NCI-H2196 (cell line): ENCODE results near the gene PARP6.
"Not testable (repeated sequence)": the region's sequence is repeated elsewhere in the genome, so short reads cannot be mapped to it uniquely, and the experiment has no call there.

ENCODE experiments used
- DNase-seq: peaks from one replicate; lab custom pipeline; 2025; ENCODE audit not compliant: unreplicated experiment; lab: John Stamatoyannopoulos, UW

The PARP6 gene

DNA sequence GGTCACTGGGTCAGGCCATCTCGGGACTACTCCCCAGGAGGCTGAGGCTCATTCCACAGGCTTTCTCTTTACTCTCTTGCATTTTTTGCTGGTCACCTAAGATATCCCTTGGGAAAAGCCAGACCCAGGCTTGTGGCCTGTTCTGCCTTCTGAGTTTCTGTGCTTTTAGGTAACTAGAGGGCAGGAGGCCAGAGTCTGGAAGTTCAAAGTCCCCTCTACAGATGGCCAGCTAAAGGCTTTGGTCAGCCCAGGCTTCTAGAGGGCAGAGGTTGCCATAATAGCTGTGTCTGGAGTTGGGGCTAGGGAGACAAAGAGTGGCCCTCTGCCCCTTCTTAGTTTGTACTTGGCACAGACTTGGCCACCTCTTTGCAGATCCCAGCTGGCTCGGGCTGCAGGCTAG is 8.4 kb upstream of the PARP6 start:
- DNase-seq = no peak

DNA sequence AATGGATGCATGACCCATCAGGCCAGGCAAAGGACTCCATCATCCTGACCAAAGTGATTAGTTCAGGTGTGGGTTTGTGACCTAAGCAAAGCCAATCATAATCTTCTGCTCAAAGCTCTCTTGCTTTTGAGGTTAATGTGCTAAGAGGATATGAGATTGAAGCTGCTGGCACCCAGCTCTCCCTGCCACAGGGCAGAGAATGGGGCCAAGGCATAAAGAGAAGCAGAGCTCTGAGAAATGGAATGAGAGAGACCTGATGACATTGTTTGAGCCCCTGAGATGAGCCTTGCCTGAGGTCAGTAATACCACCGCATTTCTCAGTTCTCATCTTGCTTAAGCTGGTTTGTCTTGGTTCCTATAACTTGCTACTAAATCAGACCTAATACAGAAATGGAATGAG is 6.4 kb upstream of the PARP6 start:
- no peak for DNase-seq

DNA sequence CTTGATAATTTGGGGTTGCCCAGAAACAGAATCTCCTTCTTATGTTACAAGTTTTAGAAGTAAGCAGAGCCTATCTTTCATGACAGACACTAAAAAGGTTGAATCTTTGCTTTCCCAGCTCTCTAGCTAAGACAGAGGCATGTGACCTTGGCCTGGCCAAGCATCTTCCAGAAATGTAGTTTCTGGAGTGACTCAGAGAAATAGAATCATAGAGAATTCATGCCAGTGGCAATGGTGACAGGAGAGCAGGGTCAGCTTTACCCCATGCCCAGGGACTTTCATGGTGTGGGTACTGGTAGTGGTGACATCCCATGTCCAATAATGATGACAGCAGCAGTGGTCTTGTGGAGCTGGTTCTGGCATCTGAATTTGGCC is 4.0 kb upstream of the PARP6 start:
- DNase-seq = no peak

- not testable (repeated sequence) for DNase-seq
Measured at GRCh38 chr15:72275635-72276325, 3.4 kb upstream of the PARP6 start.

DNA sequence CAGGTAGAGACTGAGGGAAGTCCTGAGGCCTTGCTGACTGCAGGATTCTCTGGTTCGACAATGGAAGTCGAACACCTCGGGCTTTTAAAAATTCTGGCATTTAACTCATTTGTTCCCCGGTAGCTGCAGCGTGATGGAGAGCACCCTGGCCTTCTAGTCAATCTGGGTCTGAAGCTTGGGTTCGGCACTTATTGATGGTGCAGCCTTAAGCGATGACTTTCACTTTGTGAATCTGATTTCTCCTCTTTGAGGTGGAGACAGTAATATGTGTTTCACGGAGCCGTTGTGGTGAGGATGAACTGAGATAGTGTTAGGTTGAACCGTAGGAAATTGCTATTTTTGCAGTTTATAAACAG is 621 bp upstream of the PARP6 start:
- no peak for DNase-seq

- no peak for DNase-seq
Measured at GRCh38 chr15:72271895-72272212, 500 bp downstream of the PARP6 start.

GRCh38 chr15:72271221-72271620 is 1.1 kb downstream of the PARP6 start:
- no peak for DNase-seq

DNA sequence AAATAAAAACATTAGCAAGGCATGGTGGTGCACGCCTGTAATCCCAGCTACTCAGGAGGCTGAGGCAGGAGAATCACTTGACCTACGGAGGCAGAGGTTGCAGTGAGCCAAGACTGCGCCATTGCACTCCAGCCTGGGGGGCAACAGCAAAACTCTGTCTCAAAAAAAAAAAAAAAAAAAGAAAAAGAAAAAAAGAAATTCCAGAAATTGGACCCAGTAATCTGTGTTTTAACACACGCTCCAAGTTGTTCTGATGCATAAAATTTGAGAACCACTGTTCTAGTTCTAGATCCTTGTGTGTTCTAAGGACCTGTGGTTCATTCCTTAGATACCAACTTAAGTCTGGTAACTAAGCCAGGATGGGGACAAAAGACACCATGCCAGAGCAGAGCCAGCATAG is 2.6 kb downstream of the PARP6 start:
- DNase-seq = no peak

GRCh38 chr15:72265031-72265430 is 7.3 kb downstream of the PARP6 start:
- DNase-seq = no peak

DNA sequence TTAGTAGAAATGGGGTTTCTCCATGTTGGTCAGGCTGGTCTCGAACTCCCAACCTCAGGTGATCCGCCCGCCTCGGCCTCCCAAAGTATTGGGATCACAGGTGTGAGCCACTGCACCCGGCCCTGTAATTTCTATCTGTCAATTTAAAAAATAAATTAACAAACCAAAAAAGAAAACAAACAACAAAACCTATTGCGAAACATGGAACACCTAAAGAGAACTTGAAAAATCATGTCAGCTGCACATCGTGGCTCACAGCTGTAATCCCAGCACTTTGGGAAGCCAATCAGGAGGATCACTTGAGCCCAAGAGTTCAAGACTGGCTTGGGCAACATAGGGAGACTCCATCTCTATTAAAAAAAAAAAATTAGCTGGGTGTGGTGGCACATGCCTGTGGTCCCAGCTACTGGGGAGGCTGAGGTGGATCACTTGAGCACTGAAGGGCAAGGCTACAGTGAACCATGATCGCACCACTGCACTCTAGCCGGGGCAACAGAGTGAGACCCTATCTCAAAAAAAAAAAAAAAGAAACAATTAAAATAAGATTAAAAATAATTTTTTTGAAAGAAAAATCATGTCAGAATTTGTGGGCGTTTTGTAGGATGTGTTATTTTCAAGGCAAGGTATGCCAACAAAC is 19.6 kb downstream of the PARP6 start:
- no peak for DNase-seq

GRCh38 chr15:72249142-72249810 is 23.1 kb downstream of the PARP6 start:
- DNase-seq = no peak

DNA sequence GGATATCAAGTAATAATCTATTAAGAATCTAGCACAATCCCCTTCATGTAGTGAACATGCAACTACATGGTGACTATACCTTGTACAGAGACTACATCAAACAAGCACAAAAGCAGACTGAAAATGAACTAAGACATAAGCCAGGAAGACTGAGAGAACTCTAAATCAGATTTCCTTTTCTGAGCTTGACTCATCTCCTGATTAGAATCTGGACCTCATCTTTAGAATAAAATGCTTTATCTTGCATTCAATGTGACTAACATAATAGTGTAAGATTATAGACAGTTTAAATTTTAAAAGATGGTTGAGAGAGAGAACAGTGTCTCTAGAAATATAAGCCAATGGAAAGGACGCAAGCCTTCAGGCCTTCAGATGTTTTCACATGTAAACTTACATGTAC is 23.8 kb downstream of the PARP6 start:
- no peak for DNase-seq

DNA sequence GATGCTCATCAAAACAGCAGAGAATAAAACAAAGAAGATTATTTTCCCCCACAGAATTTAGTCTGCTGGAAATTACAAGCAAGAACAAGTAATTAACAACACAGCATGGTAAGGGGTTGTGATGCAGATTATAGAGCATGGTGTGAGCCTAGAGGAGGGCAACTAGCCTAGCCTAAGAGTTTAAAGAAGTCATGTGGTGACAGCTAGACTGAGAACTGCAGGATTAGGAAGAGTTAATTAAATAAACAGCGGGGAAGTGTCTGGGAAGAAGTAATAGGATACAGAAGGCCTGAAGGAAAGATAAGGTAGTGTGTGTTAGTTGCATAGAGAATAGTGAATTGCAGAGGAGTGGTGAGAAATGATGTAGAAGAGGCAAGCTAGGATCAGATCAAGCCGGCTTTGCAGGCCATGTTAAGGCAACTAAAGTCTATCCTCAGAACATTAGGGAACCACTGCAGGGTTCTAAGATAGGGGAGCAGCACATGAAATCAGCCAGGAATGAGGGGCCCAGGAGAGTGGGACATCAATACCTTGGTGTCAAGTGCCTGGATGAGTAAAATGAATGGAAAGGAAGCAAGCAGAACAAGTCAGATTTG is 29.5 kb downstream of the PARP6 start:
- DNase-seq = no peak

DNA sequence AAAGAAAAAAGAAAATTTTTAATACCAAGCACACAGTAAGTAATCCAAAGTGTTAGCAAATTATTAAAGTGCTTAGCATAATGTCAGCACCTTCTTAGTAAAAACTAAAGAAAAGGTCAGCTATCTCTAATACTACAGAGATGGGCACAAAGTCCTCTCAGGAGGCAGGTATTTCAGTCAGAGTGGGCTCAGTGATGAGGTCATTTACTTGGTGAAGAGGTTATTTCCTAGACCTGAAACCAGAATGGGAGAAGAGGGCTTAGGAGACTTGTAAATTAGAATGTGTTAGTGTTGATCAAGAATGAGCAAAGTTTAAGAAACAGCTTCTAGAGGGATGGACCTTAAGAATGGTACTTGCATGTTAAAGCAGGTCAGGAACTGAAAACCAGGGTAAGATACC is 32.7 kb downstream of the PARP6 start:
- DNase-seq = no peak

- no peak for DNase-seq
Measured at GRCh38 chr15:72238586-72238985, 33.8 kb downstream of the PARP6 start.

- DNase-seq = no peak
Measured at GRCh38 chr15:72237853-72238224, 34.5 kb downstream of the PARP6 start.

GRCh38 chr15:72237029-72237852 is 35.1 kb downstream of the PARP6 start:
- DNase-seq = no peak

DNA sequence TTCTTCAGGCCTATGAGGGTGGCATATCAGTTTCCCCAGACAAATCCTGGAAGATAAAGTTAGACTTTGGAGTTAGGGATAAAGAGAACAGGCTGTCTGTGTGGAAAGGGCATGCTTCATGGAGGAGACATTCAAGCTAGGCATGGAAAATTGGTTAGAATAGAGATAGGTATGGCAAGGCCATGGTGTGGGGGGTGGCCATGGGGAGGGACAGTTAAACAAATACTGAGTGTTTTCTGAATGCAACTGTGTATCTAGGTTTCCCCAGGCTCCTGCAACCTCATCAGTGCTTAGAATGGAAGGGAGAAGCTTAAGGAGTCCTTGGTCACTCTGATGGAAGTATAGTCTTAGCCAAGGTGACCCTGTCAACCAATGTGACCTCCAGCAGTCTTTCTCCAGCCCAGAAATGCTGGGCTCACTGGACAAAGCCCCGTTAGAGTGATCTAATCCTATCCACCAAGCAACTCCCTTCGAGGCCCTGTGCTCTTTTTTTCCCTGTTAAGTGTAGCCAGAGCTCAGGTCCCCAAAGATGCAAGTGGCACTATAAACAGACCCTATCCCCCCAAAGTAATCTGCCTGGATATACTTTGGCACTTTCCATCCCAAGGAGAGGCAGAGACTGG is 35.9 kb downstream of the PARP6 start:
- no peak for DNase-seq

GRCh38 chr15:72235298-72235697 is 37.1 kb downstream of the PARP6 start:
- no peak for DNase-seq

DNA sequence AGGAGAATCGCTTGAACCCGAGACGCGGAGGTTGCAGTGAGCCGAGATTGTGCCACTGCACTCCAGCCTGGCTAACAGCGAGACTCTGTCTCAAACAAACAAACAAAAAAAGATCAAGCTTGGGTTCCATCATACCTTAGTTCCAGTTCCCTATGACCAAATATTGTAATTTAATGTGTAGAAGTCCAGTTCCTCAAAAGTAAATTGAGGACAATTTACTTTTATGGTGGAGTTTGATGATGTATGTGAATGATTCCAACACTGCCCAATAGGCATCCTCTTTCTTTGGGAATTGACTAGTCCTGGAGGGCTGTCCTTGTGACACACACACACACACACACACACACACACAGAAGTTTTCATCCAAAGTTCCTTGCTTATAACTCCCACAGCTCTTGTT is 38.6 kb downstream of the PARP6 start:
- no peak for DNase-seq

DNA sequence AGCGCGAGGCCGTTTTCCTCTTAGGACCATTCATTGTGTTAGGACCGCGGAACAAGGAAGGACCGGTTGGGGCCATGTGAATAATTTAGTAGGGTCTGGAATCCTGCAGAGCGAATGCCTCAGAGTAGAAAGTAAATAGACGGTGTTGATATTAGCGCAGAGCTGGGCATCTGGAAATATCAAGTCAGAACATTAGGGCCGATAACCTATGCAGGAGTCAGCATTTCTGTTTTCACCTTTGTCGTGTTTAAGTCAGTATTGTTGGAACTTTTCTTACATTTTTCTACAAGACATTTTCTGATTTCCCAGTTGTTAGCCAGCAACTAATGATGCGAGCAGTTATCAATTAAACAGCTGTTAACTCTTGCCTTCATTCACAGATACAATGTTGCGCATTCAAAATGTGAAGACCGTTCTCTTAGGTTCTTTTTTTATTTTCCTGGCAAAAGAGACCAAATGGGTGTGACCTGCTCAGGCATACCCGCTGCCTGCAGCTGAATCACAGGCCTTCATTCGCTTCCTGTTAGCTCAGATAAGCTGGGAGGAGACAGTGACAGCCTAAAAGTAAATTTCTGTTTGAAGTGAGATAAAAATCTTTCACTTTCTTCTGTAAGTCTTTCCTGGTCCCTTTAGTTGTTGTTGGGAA is 40.4 kb downstream of the PARP6 start:
- peak; percentile 39 for DNase-seq
